MM.1S (cell line): ENCODE data around the gene ATP10B.

Source experiments
- EZH2phosphoT487 ChIP-seq: fragments of 300-600 bp; sonication (generic); IDR thresholded peaks from 2 replicates; pipeline ENCODE4 v1.6.1; 2018; ENCODE audit warnings: antibody characterized with exemption, low read length
- TF ChIP-seq, protein P1 (sequence below): fragments of 300-600 bp; sonication (generic); IDR thresholded peaks from 2 replicates; pipeline ENCODE4 v1.5.1; 2016; ENCODE audit warnings: antibody characterized with exemption, low read length, mixed read lengths

DNA sequence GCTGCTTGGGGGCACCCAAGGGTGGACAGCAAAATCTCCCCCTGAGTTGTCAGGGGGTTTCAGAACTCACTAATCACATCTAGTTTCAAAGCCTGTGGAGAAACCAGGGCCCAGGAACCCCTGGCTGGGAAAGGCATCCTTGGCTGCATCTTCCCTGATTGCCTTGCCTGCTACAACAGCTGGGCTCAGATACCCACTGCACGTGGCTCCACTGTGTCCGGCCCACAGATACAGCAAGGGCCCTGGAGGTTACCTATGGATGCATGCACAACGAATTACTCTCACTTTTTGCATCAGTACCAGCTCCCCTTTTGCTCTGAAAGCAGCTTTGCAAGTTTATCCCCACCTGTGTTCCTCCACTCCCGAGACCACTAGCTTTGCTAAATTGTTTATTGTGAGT, 55.0 kb downstream of the ATP10B start:
- TF ChIP-seq EZH2phosphoT487: no peak
- TF ChIP-seq, protein P1, sequence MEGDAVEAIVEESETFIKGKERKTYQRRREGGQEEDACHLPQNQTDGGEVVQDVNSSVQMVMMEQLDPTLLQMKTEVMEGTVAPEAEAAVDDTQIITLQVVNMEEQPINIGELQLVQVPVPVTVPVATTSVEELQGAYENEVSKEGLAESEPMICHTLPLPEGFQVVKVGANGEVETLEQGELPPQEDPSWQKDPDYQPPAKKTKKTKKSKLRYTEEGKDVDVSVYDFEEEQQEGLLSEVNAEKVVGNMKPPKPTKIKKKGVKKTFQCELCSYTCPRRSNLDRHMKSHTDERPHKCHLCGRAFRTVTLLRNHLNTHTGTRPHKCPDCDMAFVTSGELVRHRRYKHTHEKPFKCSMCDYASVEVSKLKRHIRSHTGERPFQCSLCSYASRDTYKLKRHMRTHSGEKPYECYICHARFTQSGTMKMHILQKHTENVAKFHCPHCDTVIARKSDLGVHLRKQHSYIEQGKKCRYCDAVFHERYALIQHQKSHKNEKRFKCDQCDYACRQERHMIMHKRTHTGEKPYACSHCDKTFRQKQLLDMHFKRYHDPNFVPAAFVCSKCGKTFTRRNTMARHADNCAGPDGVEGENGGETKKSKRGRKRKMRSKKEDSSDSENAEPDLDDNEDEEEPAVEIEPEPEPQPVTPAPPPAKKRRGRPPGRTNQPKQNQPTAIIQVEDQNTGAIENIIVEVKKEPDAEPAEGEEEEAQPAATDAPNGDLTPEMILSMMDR: no peak
